ENCODE results near the gene FOXC1.

FOXC1 gene

DNA sequence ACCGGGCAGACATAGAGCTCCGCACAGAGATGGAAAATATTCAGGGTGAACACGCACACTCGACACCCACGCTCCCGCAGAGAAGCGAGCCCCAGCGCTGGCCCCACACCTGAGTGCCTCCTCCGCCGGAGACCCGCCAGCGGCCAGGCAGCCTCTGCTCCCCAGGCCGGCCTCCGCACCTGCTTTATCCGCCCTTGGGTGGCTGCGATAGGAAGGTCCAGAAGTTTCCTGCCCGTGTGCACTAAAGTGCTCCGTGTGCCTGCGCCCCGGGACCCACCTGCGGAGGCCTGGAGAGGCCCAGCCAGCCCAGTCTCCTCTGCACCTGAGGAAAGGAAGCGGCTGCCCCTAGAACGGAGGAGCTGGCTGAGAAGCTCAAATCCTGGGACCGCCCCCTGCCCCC, 10.8 kb upstream of the FOXC1 start:
- DNase-seq (ENCODE audit: low read depth in 2 of 2, low spot score in 1 of 2): no peak

DNA sequence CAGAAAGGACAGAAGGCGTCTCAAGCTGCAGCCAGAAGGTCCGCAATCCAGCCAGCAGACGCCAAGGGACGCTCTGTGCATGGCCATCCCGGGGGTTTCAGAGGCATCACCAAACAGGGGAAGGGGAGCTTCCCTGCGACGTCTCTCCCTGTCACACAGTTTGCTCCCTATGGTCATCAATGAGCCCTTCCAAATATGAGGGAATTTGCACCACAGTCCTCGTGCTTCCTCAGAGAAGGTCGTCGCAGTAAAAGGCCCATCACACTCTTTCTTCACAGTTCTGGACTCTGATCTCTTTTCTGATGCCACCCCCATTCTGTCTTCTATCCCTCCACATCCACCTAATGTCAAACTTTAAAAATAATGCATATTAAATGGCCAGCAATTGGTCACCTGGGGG, 10.2 kb upstream of the FOXC1 start:
- no peak for DNase-seq (ENCODE audit: low read depth in 2 of 2, low spot score in 1 of 2)

DNA sequence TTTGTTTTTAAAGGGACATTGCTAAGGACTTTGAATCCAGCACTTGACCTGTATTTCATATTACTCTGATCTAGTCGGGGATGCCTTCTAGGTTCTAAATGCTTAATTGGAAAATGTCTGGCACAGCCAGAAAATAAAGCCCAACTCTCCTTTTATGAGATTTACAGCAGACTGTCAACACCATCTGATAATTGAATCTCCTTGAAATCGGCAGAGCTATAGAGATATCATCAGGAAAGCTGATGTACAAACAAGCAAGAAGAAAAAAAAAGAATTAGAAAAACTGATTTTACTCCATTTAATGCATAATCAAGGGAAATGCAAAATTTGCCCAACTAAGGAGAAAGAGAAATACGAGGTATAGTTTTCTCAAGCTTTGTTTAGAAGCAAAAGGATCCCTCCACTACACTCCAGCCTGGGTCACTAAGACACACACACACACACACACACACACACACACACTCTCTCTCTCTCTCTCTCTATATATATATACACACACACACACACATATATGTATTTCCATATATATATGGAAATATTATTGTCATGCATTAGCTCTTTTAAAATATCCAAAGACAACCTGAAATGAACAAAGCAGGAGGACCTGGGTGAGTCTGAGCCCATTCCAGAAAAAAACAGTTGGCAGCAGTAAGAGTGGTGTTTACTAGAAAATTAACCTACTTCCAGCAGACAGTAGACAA, 9.5 kb upstream of the FOXC1 start:
- no peak for DNase-seq (ENCODE audit: low read depth in 2 of 2, low spot score in 1 of 2)

GRCh38 chr6:1600764-1601157, 9.0 kb upstream of the FOXC1 start:
- no peak for DNase-seq (ENCODE audit: low read depth in 2 of 2, low spot score in 1 of 2)

- DNase-seq (ENCODE audit: low read depth in 2 of 2, low spot score in 1 of 2): no peak
Measured at GRCh38 chr6:1601158-1602048, 8.3 kb upstream of the FOXC1 start.

GRCh38 chr6:1602049-1602713, 7.5 kb upstream of the FOXC1 start:
- DNase-seq (ENCODE audit: low read depth in 2 of 2, low spot score in 1 of 2): no peak

- DNase-seq (ENCODE audit: low read depth in 2 of 2, low spot score in 1 of 2): no peak
Measured at GRCh38 chr6:1603708-1604107, 6.0 kb upstream of the FOXC1 start.

- DNase-seq (ENCODE audit: low read depth in 2 of 2, low spot score in 1 of 2): peak; percentile 21 to 23
Measured at GRCh38 chr6:1604158-1605003, 5.3 kb upstream of the FOXC1 start.

DNA sequence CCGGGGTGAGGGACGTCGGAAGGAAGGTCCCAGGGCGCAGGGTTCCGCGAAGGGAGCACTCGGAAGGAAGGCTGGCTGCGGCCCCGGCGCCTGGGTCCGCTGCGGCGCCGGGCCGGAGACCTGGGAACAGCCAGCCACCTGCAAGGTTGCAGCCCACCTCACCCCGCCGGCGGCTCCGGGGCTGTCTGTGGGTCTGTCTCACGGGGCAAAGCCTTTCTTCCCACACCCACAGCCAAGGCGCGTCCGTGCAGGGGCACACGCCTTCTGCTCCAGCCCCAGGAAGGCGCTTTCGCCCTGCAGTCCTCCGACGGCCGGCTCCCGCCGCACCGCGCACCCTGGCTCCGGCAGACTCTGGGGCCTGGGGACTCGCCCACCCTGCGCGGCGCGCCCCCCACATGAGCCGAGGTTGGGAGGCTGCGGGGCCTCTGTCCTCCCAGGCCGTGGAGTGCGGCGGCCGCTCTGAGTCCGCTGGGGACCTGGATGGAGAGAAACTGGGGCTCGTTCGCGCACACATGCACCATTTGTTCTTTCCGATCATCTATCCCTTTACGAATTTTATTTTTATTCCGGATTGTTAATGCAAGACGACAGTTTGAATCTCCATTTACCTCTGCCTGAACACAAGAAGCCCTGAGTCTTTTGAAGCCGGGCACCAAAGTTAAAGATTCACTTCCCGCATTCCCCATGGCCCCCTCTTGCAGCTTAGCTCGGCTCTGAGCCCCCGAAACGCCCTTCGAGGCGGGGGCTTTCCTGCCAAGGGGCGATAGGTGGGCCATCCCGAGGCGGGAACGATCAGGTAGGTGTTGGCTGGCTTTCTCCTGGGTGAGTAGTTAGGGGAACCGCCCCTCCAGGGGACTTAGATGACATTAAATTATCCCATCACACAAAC, 4.5 kb upstream of the FOXC1 start:
- no peak for DNase-seq (ENCODE audit: low read depth in 2 of 2, low spot score in 1 of 2)

DNA sequence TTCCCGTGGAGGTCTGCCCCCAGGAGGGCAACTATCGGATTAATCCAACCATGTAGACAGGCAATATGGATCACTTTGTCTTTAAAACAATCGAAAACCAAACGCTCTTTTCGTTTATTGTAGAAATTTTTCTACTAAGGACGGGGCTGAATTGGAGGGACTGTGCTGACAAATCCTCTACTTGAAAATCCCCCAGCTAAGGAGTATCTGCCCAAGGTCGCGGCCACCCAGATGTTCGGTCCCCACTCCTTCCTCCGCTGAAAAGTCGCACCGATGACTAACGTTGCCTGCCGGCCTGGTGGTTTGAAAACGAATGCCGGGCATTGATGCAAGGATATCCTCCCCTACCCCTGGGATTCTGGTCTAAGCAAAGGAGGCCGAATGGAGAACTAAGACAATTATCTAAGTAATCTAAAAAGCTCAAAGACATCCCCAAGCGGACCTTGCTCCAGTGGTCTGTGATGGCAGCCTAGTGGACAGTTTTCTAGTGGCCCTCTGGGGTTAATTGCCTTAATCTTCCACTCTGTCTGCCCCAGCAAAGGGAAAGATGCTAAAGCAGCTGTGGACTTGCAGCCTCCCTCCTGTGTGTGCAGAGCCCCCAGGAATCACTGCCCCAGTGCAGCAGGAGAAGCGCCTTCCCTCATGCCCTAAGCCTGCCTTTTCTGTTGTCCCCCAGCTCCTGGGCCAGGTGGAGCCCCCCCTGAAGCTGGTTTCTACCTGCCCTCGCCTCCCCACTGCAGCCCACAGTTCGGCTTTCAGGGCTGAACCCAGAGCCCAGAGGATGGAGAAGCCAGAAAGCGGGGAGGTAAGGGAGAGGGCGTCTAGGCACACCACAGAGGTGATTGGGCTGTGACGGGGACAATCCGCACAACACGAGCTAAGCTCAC, 3.6 kb upstream of the FOXC1 start:
- no peak for DNase-seq (ENCODE audit: low read depth in 2 of 2, low spot score in 1 of 2)

- DNase-seq (ENCODE audit: low read depth in 2 of 2, low spot score in 1 of 2): no peak
Measured at GRCh38 chr6:1606780-1607515, 2.8 kb upstream of the FOXC1 start.

- DNase-seq (ENCODE audit: low read depth in 2 of 2, low spot score in 1 of 2): no peak
Measured at GRCh38 chr6:1607516-1608221, 2.0 kb upstream of the FOXC1 start.

DNA sequence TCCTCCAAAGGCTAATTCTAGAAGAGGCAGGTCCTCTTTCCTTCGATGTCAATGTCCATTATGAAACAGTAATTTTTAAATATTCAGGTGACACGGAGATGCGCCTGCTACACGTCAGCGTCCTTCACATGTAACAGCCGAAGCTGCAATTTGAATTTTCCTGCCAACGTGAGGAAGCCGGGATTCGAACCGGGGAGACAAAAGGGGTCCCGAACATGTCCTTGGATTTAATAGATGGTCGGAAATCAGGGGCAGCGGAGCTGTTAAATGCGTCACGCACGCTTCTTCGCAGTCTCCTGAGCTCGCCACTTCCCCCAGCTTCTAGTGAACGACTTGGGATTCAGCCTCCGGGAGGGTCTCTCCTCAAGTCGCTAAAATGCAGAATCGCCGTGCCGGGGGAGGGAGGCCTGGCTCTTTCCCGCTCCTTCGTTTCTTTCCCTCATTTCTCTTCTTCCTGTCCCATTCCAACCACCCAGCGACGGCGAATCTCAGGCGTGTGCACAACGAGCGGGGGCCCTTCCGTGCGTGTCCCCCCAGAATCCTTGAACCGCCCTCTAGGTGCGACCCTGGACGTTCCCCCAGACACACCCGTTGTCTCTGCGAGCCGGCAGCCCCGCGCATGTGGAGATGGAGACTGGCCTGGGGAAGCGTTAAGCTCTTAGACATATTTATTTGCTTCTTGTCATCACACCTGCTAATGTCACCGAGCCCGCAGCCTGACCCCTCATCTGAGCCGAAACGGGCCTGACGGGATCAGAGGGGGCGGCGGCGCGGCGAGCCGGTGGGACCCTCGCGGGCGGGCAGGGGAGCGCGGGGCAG, 1.3 kb upstream of the FOXC1 start:
- DNase-seq (ENCODE audit: low read depth in 2 of 2, low spot score in 1 of 2): no peak

GRCh38 chr6:1609041-1609647, 571 bp upstream of the FOXC1 start:
- no peak for DNase-seq (ENCODE audit: low read depth in 2 of 2, low spot score in 1 of 2)

- no peak for DNase-seq (ENCODE audit: low read depth in 2 of 2, low spot score in 1 of 2)
Measured at GRCh38 chr6:1610497-1611321, 994 bp downstream of the FOXC1 start.

- no peak for DNase-seq (ENCODE audit: low read depth in 2 of 2, low spot score in 1 of 2)
Measured at GRCh38 chr6:1611322-1611571, 1.5 kb downstream of the FOXC1 start.
